GM10266 (cell line): ENCODE results near the gene PAIP2.

Source experiments
- DNase-seq: peaks from one replicate; pipeline ENCODE4 v3.0.0; 2012; ENCODE audit errors: extremely low spot score
- CTCF ChIP-seq: IDR thresholded peaks from 2 replicates; pipeline ENCODE4 v1.5.1; 2012; ENCODE audit warnings: mild to moderate bottlenecking, low read depth; ENCODE audit not compliant: control insufficient read depth, insufficient read depth; ENCODE audit errors: missing control alignments

The PAIP2 gene

GRCh38 chr5:139341689-139342422 lies at the start of gene PAIP2:
PAIP2 (plus strand) TSS chr5:139341854; CDS start chr5:139363785, 21,931 bp downstream.
- peak; percentile 87 for DNase-seq
- TF ChIP-seq CTCF = peak; percentile 88

- no peak for DNase-seq
- TF ChIP-seq CTCF = no peak
Measured at GRCh38 chr5:139293202-139293506, 48.5 kb upstream of the PAIP2 start.

DNA sequence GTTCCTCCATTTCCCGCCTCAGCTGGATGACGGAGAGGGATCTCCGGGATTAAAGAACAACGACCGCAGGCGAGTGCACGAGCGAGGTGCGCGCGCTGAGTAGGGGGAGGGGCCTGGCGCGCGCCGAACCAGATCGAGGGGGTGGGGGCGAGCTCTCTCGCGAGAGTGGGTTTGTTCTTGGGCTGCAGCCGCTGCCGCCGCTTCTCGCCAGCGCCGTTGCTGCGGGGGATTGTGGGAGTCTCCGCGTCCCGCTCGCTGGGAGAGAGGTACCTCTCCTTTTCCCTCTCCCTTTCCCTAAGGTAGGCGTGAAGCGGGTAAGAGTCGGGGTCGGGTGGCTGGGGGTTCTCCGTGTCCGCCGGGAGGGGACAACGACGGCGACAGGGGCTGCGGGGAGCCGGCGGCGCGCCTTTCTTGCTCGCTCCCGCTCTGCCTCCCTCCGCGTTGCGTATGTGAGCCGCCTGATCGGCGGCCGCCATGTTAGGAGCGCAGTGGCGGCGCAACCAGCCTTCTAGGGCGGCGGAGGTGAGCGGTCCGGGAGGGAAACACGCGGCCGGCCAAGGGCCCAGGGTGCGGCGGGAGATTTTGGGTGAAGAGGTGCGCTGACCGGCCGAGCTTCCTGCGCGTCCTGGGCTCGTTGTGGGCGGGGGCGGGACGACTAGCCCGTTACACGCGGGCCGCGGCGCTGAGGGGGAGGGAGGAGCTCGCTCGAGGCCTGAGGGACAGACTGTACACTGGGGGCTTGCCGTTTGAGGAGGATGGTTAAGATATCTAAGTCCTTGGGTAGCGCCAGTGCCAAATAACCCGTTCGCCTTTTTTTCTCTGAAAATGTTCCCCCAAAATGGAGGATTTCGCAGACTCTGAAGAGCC lies 47.9 kb upstream of the PAIP2 start, which contains the start of gene MATR3:
TSS of gene MATR3 (plus strand) at position 234 of the 867 bp plus-strand sequence. CDS start 13,676 bp downstream, outside the sequence.
- peak; percentile 89 for DNase-seq
- no peak for TF ChIP-seq CTCF

- TF ChIP-seq CTCF = peak; percentile 61
- peak; percentile 21 for DNase-seq
Measured at GRCh38 chr5:139294374-139295165, 47.1 kb upstream of the PAIP2 start.

DNA sequence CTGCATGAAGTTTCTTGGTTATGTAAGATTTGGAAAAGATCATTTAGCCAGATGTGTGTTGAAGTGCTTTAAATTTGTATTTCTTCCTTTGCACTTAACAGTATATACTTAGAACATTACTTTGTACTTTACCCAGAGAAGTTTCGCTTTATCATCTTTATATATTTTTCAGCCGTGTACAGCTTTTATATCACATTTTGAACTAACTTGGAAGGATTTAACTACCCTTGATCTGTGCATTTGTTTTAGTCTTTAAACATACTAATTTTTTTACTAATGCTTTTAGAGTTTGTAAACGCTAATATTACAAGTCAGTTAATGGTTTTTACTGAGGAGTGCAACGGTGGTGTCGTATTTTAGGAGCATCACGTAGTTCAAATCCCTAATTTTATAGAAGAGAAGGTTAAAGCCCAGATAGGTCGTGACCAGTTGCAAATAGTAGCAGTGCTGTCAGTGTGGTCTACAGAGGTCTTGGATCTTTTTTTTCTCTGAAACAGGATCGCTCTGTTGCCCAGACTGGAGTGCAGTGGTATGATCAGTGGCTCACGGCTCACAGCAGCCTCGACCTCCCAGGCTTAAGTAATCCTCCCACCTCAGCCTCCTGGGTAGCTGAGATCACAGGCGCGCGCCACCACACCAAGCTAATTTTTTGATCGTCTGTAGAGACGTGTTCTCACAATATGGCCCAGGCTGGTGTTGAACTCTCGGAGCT lies 46.2 kb upstream of the PAIP2 start:
- no peak for TF ChIP-seq CTCF
- no peak for DNase-seq

- no peak for TF ChIP-seq CTCF
- no peak for DNase-seq
Measured at GRCh38 chr5:139296198-139296597, 45.5 kb upstream of the PAIP2 start.
